A673 (cell line): ENCODE data around the gene PIGS. TPM values are rescaled to one million over a fixed set of nuclear protein-coding genes. Genes with fewer than 3 reads are reported as not detected.

Source experiments
- BruUV-seq: library from RNA; stranded (reverse); fragments of 400-500 nt; replicated peaks from 2 replicates; lab custom pipeline; 2021; lab: Mats Ljungman, UMichigan
- CTCF ChIA-PET: fragments of 300-600 bp; sonication (Branson Sonifier 250); formaldehyde crosslinking; loops from one replicate; lab custom pipeline; 2022; ENCODE audit warnings: antibody characterized with exemption; lab: Charles Lee
- POLR2A ChIA-PET: fragments of 300-600 bp; sonication (Branson Sonifier 250); formaldehyde crosslinking; loops from one replicate; lab custom pipeline; 2022; ENCODE audit warnings: antibody characterized with exemption; ENCODE audit not compliant: low non-redundant PET; lab: Charles Lee
- DNase-seq: peaks from one replicate; pipeline ENCODE4 v3.0.0-alpha.2; 2015; ENCODE audit warnings: low spot score
- H3K27ac ChIP-seq: fragments of 200-600 bp; sonication (generic); 2 replicates; pipeline ENCODE4 v1.5.1; 2016; ENCODE audit warnings: mixed run types, low read depth, mild to moderate bottlenecking, mixed read lengths, antibody characterized with exemption, low read length; ENCODE audit not compliant: poor library complexity, severe bottlenecking
- H3K27me3 ChIP-seq: fragments of 200-600 bp; sonication (generic); replicated peaks from 2 replicates; pipeline ENCODE4 v1.6.1; 2017; ENCODE audit warnings: mixed run types, low read depth, mild to moderate bottlenecking, mixed read lengths, antibody characterized with exemption, low read length; ENCODE audit not compliant: insufficient read depth, poor library complexity
- H3K36me3 ChIP-seq: fragments of 200-600 bp; sonication (generic); 2 replicates; pipeline ENCODE4 v1.6.1; 2016; ENCODE audit warnings: mixed run types, mild to moderate bottlenecking, mixed read lengths, antibody characterized with exemption, low read length; ENCODE audit not compliant: insufficient read depth, poor library complexity, severe bottlenecking
- H3K4me1 ChIP-seq: fragments of 200-600 bp; sonication (generic); 2 replicates; pipeline ENCODE4 v1.6.1; 2017; ENCODE audit warnings: mixed run types, mild to moderate bottlenecking, mixed read lengths, antibody characterized with exemption, low read length; ENCODE audit not compliant: insufficient read depth, poor library complexity, severe bottlenecking
- H3K4me3 ChIP-seq: fragments of 200-600 bp; sonication (generic); 2 replicates; pipeline ENCODE4 v1.5.1; 2016; ENCODE audit warnings: low read depth, mixed run types, mild to moderate bottlenecking, mixed read lengths, low read length; ENCODE audit not compliant: poor library complexity, severe bottlenecking
- H3K9me3 ChIP-seq: fragments of 200-600 bp; sonication (generic); 2 replicates; pipeline ENCODE4 v1.6.1; 2016; ENCODE audit warnings: mixed run types, low read depth, mild to moderate bottlenecking, mixed read lengths, antibody characterized with exemption, low read length; ENCODE audit not compliant: poor library complexity, severe bottlenecking
- CTCF ChIP-seq: fragments of 300-800, 200-600 bp; sonication (generic); conservative IDR thresholded peaks from 2 replicates; pipeline ENCODE4 v1.5.1; 2017; ENCODE audit warnings: low read depth, mild to moderate bottlenecking, antibody characterized with exemption, low read length, moderate library complexity, mixed read lengths
- EZH2 ChIP-seq: fragments of 200-600 bp; sonication (generic); IDR thresholded peaks from 2 replicates; pipeline ENCODE4 v1.6.1; 2017; ENCODE audit warnings: borderline replicate concordance, low read depth, mild to moderate bottlenecking, mixed read lengths, antibody characterized with exemption, low read length; ENCODE audit not compliant: poor library complexity, severe bottlenecking
- intact Hi-C: fragments of 100-400 bp; cut with micrococcal nuclease; formaldehyde crosslinking; loops from one replicate; pipeline ENCODE4 v1.10.0; 2022; ENCODE audit not compliant: unreplicated experiment
- total RNA-seq: library from RNA; stranded (reverse); gene quantifications from 2 replicates; pipeline ENCODE4 v1.2.3, GENCODE V29; 2021

The PIGS gene
- total RNA-seq, 1 experiment from 2014 or later: 51.6 TPM

- no TSS peak for BruUV-seq
- peak overlapping the region; percentile 95 for H3K27ac ChIP-seq
- peak overlapping the region; percentile 96 for H3K4me3 ChIP-seq
- no peaks in the 10 kb centered on the region for H3K9me3 ChIP-seq
- no peak for DNase-seq
- intact Hi-C loops: no loop called here
- H3K27me3 ChIP-seq: no peaks in the 10 kb centered on the region
- H3K4me1 ChIP-seq: peaks cover 10% of the 10 kb centered on the region
- ChIA-PET POLR2A (no interaction called here), CTCF (interaction anchor here (1.0 to 1.2 kb wide), 2 partner anchors 15 to 49 kb away, joined by 3 read pairs; no protein-coding TSS in a partner anchor)
- no peak for TF ChIP-seq EZH2
- no peak for TF ChIP-seq CTCF
- H3K36me3 ChIP-seq: peaks cover 38% of the 10 kb centered on the region
Observed at GRCh38 chr17:28597606-28598383, 26.5 kb upstream of the PIGS start.

- peaks cover 91% of the 10 kb centered on the region for H3K36me3 ChIP-seq
- H3K27ac ChIP-seq: no peak overlapping the region
- H3K27me3 ChIP-seq: no peaks in the 10 kb centered on the region
- peaks cover under 1% of the 10 kb centered on the region for H3K4me1 ChIP-seq
- H3K9me3 ChIP-seq: no peaks in the 10 kb centered on the region
- DNase-seq: no peak
- CTCF ChIA-PET: no interaction called here
- no peak overlapping the region for H3K4me3 ChIP-seq
- POLR2A ChIA-PET: no interaction called here
- intact Hi-C loops: no loop called here
- no peak for TF ChIP-seq CTCF
- no peak for TF ChIP-seq EZH2
- BruUV-seq: TSS peak; percentile 14
Observed at GRCh38 chr17:28592260-28592659, 20.9 kb upstream of the PIGS start.

- DNase-seq: no peak
- Histone ChIP-seq H3K4me1 (no peaks in the 10 kb centered on the region), H3K36me3 (peaks cover 92% of the 10 kb centered on the region), H3K4me3 (no peak overlapping the region), H3K9me3 (no peaks in the 10 kb centered on the region), H3K27ac (no peak overlapping the region), H3K27me3 (no peaks in the 10 kb centered on the region)
- intact Hi-C loops: no loop called here
- BruUV-seq: no TSS peak
- CTCF ChIA-PET: no interaction called here
- POLR2A ChIA-PET: no interaction called here
- TF ChIP-seq CTCF (no peak), EZH2 (no peak)
Observed at GRCh38 chr17:28585851-28586250, 14.5 kb upstream of the PIGS start.
